DND-41 (cell line): ENCODE results near the gene RPL41.

Experiments
- ATAC-seq: fragments of 200-7000 bp; cut with Tn5 transposase; 3 replicates; pipeline ENCODE4 v1.9.1; 2021; ENCODE audit warnings: low read depth; ENCODE audit not compliant: insufficient read depth
- DNase-seq: peaks from one replicate; pipeline ENCODE4 v3.0.0-alpha.2; 2020
- H2AFZ ChIP-seq: 2 replicates; pipeline ENCODE4 v1.6.0; 2012; ENCODE audit warnings: low read depth, low read length
- H3K27ac ChIP-seq: 2 replicates; pipeline ENCODE4 v1.5.1; 2012; ENCODE audit warnings: low read length, inconsistent platforms
- H3K27me3 ChIP-seq: fragments of 200-600 bp; sonication (generic); 2 replicates; pipeline ENCODE4 v1.6.0; 2012; ENCODE audit warnings: low read length, mild to moderate bottlenecking, inconsistent platforms; ENCODE audit not compliant: insufficient read depth, poor library complexity
- H3K36me3 ChIP-seq: 2 replicates; pipeline ENCODE4 v1.5.1; 2012; ENCODE audit warnings: low read length, inconsistent platforms; ENCODE audit not compliant: insufficient read depth
- H3K4me1 ChIP-seq: 2 replicates; pipeline ENCODE4 v1.5.1; 2012; ENCODE audit warnings: mild to moderate bottlenecking, low read length; ENCODE audit not compliant: insufficient read depth
- H3K4me2 ChIP-seq: 2 replicates; pipeline ENCODE4 v1.6.0; 2012; ENCODE audit warnings: mild to moderate bottlenecking, moderate library complexity, low read length, inconsistent platforms; ENCODE audit not compliant: insufficient read depth
- H3K4me3 ChIP-seq, 2 experiments: fragments of 200-600 bp in 1 of 2; shearing (Covaris generic) in 1 of 2; 2 replicates each; pipeline ENCODE4 v1.5.1; 2012 to 2016; ENCODE audit warnings: inconsistent platforms in 2 of 2, low read length in 2 of 2, mild to moderate bottlenecking in 2 of 2, low read depth in 1 of 2, moderate library complexity in 1 of 2
- H3K79me2 ChIP-seq: 2 replicates; pipeline ENCODE4 v1.6.0; 2012; ENCODE audit warnings: low read length, inconsistent platforms; ENCODE audit not compliant: insufficient read depth
- H3K9ac ChIP-seq: 2 replicates; pipeline ENCODE4 v1.6.0; 2012; ENCODE audit warnings: low read depth, mild to moderate bottlenecking, inconsistent platforms, low read length, moderate library complexity
- H3K9me3 ChIP-seq: 2 replicates; pipeline ENCODE4 v1.5.1; 2012; ENCODE audit warnings: low read length, moderate library complexity, mild to moderate bottlenecking, inconsistent platforms; ENCODE audit not compliant: insufficient read depth, severe bottlenecking
- H4K20me1 ChIP-seq: 2 replicates; pipeline ENCODE4 v1.6.0; 2012; ENCODE audit warnings: low read length; ENCODE audit not compliant: insufficient read depth
- EZH2 ChIP-seq: IDR thresholded peaks from 3 replicates; pipeline ENCODE4 v1.6.1; 2012; ENCODE audit warnings: borderline replicate concordance, low read depth, mild to moderate bottlenecking, moderate library complexity, low read length, inconsistent platforms; ENCODE audit not compliant: severe bottlenecking
- TF ChIP-seq, protein P1 (sequence below): IDR thresholded peaks from 2 replicates; pipeline ENCODE4 v1.5.1; 2012; ENCODE audit warnings: borderline replicate concordance, low read length, moderate library complexity, mild to moderate bottlenecking; ENCODE audit not compliant: poor library complexity, severe bottlenecking; ENCODE audit errors: extremely low read depth

The RPL41 gene

DNA sequence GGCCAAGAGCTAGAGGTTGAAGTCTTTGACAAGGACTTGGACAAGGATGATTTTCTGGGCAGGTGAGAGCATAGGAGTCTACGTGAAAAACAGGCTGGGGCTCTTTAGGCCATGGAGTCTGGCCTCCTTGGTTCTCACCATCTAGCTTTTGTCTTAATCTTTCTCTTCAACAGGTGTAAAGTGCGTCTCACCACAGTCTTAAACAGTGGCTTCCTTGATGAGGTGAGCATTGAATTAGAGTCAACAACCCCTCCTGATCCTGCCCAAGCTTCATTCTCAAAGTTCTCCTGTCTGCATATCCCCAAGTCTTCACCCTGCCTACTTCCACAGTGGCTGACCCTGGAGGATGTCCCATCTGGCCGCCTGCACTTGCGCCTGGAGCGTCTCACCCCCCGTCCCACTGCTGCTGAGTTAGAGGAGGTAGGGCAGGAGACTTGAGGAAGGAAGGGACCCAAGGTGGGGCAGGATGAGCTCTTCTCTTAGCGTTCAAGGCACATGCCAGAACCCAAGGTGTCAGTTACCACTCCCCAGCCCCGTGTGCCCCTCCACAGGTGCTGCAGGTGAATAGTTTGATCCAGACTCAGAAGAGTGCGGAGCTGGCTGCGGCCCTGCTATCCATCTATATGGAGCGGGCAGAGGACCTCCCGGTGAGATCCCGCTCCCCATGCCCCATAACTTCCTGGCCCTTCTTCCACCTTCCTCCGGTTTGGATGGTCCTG lies 21.6 kb downstream of the RPL41 start:
- no peak for DNase-seq
- Histone ChIP-seq H3K27ac (no peak overlapping the region), H4K20me1 (no peaks in the 10 kb centered on the region), H3K79me2 (no peaks in the 10 kb centered on the region), H3K9me3 (no peaks in the 10 kb centered on the region), H3K4me3 (no peak overlapping the region), H3K4me1 (no peaks in the 10 kb centered on the region; the same call in 1 of the 2 replicates), H3K36me3 (peaks cover 73% of the 10 kb centered on the region), H2AFZ (no peak overlapping the region), H3K9ac (no peak overlapping the region), H3K4me2 (no peak overlapping the region), H3K27me3 (no peaks in the 10 kb centered on the region)
- no peak for TF ChIP-seq EZH2
- TF ChIP-seq, protein P1, sequence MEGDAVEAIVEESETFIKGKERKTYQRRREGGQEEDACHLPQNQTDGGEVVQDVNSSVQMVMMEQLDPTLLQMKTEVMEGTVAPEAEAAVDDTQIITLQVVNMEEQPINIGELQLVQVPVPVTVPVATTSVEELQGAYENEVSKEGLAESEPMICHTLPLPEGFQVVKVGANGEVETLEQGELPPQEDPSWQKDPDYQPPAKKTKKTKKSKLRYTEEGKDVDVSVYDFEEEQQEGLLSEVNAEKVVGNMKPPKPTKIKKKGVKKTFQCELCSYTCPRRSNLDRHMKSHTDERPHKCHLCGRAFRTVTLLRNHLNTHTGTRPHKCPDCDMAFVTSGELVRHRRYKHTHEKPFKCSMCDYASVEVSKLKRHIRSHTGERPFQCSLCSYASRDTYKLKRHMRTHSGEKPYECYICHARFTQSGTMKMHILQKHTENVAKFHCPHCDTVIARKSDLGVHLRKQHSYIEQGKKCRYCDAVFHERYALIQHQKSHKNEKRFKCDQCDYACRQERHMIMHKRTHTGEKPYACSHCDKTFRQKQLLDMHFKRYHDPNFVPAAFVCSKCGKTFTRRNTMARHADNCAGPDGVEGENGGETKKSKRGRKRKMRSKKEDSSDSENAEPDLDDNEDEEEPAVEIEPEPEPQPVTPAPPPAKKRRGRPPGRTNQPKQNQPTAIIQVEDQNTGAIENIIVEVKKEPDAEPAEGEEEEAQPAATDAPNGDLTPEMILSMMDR = no peak
- ATAC-seq = no peak

DNA sequence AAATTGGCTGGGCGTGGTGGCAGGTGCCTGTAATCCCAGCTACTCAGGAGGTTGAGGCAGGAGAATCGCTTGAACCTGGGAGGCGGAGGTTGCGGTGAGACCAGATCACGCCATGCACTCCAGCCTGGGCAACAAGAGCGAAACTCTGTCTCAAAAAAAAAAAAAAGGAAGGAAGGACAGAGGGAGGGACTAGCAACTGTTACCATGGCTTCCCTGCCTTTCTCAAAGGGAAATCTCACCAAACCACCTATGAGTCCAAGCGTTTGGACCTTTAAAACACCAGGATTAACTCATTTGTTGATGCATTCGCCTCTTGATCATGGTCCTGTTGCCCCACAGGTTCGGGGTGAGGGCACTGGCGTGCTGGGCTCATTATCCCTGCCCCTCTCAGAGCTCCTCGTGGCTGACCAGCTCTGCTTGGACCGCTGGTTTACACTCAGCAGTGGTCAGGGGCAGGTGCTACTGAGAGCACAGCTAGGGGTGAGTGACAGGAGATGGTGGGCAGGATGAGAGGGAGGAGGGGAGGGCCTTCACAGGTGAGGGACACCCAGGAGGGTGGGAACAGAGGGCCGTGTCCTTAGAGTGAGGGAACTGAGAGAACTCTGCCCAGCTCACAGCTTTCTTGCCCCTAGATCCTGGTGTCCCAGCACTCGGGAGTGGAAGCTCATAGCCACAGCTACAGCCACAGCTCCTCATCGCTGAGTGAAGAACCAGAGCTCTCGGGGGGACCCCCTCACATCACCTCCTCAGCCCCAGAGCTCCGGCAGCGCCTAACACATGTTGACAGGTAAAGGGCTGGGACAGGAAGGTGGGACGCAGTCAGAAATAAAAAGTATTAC lies 25.7 kb downstream of the RPL41 start:
- no peak; the same call in 2 of the 3 replicates for ATAC-seq
- DNase-seq = no peak
- H3K4me2 ChIP-seq = no peak overlapping the region
- H3K27me3 ChIP-seq = no peaks in the 10 kb centered on the region
- no peak overlapping the region for H3K27ac ChIP-seq
- H3K4me3 ChIP-seq = no peak overlapping the region
- no peak overlapping the region for H2AFZ ChIP-seq
- H3K36me3 ChIP-seq = peaks cover 72% of the 10 kb centered on the region
- H3K9ac ChIP-seq = no peak overlapping the region
- H3K4me1 ChIP-seq = no peaks in the 10 kb centered on the region; the same call in 1 of the 2 replicates
- H3K9me3 ChIP-seq = no peaks in the 10 kb centered on the region
- H3K79me2 ChIP-seq = no peaks in the 10 kb centered on the region
- no peak for TF ChIP-seq EZH2
- TF ChIP-seq, protein P1 = no peak
- H4K20me1 ChIP-seq = no peaks in the 10 kb centered on the region

GRCh38 chr12:56143217-56143616 lies 26.8 kb downstream of the RPL41 start:
- Histone ChIP-seq H3K4me1 (no peaks in the 10 kb centered on the region; the same call in 1 of the 2 replicates), H3K4me3 (no peak overlapping the region), H3K9ac (no peak overlapping the region), H3K27me3 (no peaks in the 10 kb centered on the region), H4K20me1 (no peaks in the 10 kb centered on the region), H3K27ac (no peak overlapping the region), H3K79me2 (no peaks in the 10 kb centered on the region), H3K36me3 (peaks cover 62% of the 10 kb centered on the region), H3K9me3 (no peaks in the 10 kb centered on the region), H3K4me2 (no peak overlapping the region), H2AFZ (no peak overlapping the region)
- no peak for ATAC-seq
- no peak for TF ChIP-seq EZH2
- TF ChIP-seq, protein P1 = no peak
- DNase-seq = no peak
